Stimulated activated CD4-positive, alpha-beta T cell treated with anti-CD3 and anti-CD28 coated beads, Interleukin-4, amount 100 ng/mL, for 4 hours (primary cell): ENCODE data around the gene TRIM28.
"Not testable (repeated sequence)": the region's sequence is repeated elsewhere in the genome, so short reads cannot be mapped to it uniquely, and the experiment has no call there.

Source experiments
- DNase-seq, 2 experiments: peaks; one replicate each; pipeline ENCODE4 v3.0.0-alpha.2; 2020

TRIM28 gene

DNA sequence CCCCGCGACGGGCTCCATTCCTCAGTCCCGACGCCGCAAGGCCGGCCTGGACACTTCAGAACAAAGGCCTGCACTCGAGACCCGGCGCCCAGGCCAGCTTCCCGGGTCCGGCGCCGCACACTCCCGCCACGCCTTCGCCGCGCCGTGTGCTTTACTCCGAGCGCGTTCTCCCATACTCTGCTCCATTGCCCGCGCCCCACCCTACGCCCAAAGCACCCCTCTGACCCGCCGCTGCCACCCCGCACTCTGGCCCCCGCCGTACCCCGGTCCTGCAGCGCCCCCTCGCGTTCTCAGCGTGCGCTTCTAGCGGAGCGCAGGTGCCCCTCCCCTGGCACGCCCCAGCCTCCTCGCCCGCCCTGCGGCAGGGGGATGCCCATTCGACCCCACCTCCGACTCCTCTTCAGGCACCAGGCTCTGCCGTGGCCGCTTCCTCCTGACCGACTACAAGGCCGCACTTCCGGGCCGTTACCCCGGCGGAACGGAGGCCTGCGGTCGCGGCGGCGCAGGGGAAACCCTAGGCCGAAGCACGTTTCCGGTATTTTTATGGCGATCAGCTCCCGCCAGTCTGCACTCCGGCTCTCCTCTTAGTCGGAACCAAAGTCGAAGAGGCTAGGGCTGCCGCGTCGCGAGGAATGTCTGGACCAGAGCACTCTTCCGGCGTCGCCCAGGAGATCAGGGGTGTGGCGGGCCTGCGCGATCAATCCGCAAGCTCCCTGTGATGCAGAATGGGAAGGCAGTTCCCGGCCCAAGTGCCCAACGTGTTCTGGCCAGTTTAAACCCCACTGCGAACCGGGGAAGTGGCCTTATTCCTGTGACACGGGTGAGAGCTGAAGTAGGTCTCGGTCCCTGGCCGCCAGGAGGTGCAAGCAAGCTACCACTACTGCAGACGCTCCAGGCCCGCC is 24.3 kb upstream of the TRIM28 start, which contains the start of gene ZBTB45:
TSS of gene ZBTB45 (minus strand) at position 456 of the 902 bp plus-strand sequence. CDS start 2,137 bp downstream, outside the sequence.
- DNase-seq: peak; percentile 84 to 90

DNA sequence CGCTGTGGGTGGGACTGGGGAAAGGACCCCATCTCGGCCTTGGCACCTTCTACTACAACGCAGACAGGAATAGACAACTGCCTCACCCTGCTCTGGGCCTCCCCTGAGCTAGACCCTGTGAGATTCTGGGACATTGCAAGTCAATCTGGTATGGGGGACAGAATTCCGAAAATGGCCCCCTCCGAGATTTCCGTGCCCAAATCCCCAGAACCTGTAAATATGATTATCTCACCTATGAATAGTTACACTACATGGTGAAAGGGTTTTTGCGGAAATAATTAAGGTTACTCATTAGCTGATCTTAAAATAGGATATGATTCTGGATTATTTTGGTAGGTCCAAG is 23.6 kb upstream of the TRIM28 start:
- DNase-seq: no peak

- DNase-seq: no peak
Measured at GRCh38 chr19:58521651-58522050, 22.2 kb upstream of the TRIM28 start.

DNA sequence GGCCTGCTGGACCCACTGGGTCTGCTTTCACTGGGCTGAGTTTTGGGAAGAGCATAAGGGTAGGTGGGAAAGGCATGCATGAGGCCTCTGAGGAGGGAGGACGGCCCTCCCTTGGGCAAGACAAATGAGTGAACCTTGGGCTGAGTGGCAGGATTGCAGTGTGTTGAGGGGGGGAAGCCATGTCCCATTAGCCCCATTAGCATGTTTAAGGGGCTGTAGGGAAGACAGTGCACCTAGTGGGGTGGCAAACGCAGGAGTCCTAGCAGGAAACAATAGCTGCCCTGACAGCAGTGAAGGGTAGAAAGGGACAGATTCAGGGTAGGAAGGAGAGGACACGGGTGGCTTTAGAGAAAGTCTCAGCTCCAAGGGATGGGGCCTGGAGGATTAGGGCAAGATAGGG is 21.2 kb upstream of the TRIM28 start:
- DNase-seq: no peak

DNA sequence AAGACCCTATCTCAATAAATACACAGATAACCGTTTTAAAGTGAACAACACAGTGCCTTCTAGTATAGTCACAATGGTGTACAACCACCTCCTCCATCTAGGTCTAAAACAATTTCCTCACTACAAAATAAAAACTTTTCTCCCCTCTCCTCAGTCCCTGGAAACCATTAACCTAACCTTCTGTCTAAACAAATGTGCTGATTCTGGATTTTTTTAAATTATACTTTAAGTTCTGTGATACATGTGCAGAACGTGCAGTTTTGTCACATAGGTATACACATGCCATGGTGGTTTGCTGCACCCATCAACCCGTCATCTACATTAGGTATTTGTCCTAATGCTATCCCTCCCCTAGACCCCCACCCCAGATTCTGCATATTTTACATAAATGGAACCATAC is 14.5 kb upstream of the TRIM28 start:
- no peak for DNase-seq

GRCh38 chr19:58531034-58531840 is 12.6 kb upstream of the TRIM28 start:
- DNase-seq: no peak

DNA sequence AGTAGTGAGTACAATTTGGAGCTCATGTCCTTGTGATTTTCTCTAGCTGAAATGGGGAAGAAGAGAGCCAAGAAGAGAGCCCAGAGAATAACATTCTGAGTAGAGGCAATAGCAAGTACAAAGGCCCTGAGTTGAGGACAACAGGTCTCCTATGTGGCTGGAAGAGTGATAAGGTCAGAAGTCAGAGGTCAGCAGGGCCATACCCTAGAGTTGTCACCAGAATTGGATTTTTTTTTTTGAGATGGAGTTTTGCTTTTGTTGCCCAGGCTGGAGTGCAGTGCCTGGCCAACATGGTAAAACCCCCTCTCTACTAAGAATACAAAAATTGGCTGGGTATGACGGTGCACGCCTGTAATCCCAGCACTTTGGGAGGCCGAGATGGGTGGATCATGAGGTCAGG is 8.0 kb upstream of the TRIM28 start:
- no peak for DNase-seq

- DNase-seq: no peak
Measured at GRCh38 chr19:58536852-58537798, 6.7 kb upstream of the TRIM28 start.

- peak; percentile 32 to 53 for DNase-seq
Measured at GRCh38 chr19:58538257-58539168, 5.4 kb upstream of the TRIM28 start.

- DNase-seq: not testable (repeated sequence)
Measured at GRCh38 chr19:58539169-58539559, 4.7 kb upstream of the TRIM28 start.

- not testable (repeated sequence) for DNase-seq
Measured at GRCh38 chr19:58542641-58543372, 1.1 kb upstream of the TRIM28 start.

GRCh38 chr19:58544591-58545285 is 874 bp downstream of the TRIM28 start:
- DNase-seq: peak in 1 of 2 experiments; percentile 76

- no peak for DNase-seq
Measured at GRCh38 chr19:58545286-58546018, 1.6 kb downstream of the TRIM28 start.

GRCh38 chr19:58546019-58546530 is 2.2 kb downstream of the TRIM28 start:
- no peak for DNase-seq

DNA sequence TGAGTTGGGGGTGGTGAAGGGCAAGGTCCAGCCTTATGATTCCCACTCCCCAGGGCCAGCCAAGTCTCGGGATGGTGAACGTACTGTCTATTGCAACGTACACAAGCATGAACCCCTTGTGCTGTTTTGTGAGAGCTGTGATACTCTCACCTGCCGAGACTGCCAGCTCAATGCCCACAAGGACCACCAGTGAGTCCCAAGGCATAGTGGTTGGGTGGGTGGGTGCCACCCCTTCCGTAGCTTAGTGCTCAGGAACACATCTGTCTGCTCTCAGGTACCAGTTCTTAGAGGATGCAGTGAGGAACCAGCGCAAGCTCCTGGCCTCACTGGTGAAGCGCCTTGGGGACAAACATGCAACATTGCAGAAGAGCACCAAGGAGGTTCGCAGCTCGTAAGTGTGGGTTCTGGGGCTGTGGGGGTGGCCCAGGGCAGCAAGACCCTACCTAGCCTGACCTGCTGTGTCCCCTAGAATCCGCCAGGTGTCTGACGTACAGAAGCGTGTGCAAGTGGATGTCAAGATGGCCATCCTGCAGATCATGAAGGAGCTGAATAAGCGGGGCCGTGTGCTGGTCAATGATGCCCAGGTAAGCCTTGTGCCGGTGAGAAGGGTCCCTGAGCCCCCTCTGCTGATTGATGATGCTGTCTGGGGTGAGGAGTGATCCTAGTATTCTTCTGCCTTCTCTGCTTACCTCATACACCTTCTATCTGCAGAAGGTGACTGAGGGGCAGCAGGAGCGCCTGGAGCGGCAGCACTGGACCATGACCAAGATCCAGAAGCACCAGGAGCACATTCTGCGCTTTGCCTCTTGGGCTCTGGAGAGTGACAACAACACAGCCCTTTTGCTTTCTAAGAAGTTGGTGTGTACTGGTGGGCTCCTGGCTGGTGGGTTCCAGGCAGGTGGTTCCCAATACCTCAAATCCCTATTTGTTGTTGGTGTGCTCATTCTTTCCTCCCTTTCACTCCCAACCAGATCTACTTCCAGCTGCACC is 3.8 kb downstream of the TRIM28 start:
- DNase-seq: no peak

DNA sequence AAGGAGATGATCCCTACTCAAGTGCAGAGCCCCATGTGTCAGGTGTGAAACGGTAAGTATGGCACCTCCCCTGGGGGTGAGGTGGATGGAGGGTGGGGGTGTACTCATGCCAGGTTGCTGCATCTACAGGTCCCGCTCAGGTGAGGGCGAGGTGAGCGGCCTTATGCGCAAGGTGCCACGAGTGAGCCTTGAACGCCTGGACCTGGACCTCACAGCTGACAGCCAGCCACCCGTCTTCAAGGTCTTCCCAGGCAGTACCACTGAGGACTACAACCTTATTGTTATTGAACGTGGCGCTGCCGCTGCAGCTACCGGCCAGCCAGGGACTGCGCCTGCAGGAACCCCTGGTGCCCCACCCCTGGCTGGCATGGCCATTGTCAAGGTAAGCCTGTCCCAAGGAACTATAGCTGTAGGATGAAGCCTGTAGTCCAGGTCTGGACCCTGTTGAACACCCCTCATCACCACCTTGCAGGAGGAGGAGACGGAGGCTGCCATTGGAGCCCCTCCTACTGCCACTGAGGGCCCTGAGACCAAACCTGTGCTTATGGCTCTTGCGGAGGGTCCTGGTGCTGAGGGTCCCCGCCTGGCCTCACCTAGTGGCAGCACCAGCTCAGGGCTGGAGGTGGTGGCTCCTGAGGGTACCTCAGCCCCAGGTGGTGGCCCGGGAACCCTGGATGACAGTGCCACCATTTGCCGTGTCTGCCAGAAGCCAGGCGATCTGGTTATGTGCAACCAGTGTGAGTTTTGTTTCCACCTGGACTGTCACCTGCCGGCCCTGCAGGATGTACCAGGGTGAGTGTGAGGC is 5.2 kb downstream of the TRIM28 start:
- no peak for DNase-seq
